ENCODE measurements around the gene APOC3. TPM values are rescaled to one million over a fixed set of nuclear protein-coding genes. Genes with fewer than 3 reads are reported as not detected.
A peak's percentile ranks its signal among the peaks of the same experiment; 100 is the strongest.

Gene APOC3
- total and polyA plus RNA-seq, 9 of the 15 experiments (the other 6 are each of a cell fraction or from before 2014, with no cell fraction given): 1.1 TPM; not detected in 8

GRCh38 chr11:116791002-116791812, 38.5 kb upstream of the APOC3 start:
- ChIA-PET POLR2A (interaction anchor here (0.7 kb wide), 1 partner anchor 307 kb away, joined by 3 read pairs; no protein-coding TSS in a partner anchor), CTCF (ENCODE audit: low intra/inter-chr PET ratio) (interaction anchor here (1.4 to 2.7 kb wide), 2 partner anchors 315 to 435 kb away, joined by 4 to 11 read pairs; no protein-coding TSS in a partner anchor)
- Histone ChIP-seq H3K79me2 (ENCODE audit: control insufficient read depth, insufficient read depth, low read length) (peaks cover 18% of the 10 kb centered on the region), H3K4me3 (no peak overlapping the region), H4K20me1 (replicated peaks; ENCODE audit: control insufficient read depth, insufficient read depth, low read length) (no peaks in the 10 kb centered on the region), H3K9me3 (replicated peaks; ENCODE audit: control insufficient read depth, insufficient read depth, low read depth, low read length) (no peaks in the 10 kb centered on the region), H3K27ac (ENCODE audit: extremely low read depth, low read depth, low read length) (no peak overlapping the region), H3K9ac (ENCODE audit: insufficient read depth in 1 of 2, low read depth in 2 of 2, low read length in 2 of 2) (peak overlapping the region in 1 of 2 experiments; percentile 65; a peak in 2 of 4 replicates), H3K9me1 (ENCODE audit: control insufficient read depth, insufficient read depth, low read length) (no peaks in the 10 kb centered on the region), H3K4me1 (replicated peaks in 1 of 2; ENCODE audit: control insufficient read depth in 2 of 2, insufficient read depth in 2 of 2, low read length in 2 of 2) (peaks cover 23 to 33% of the 10 kb centered on the region in 2 experiments), H3K36me3 (ENCODE audit: control insufficient read depth, insufficient read depth, low read length) (peaks cover 7% of the 10 kb centered on the region), H3K27me3 (ENCODE audit: control insufficient read depth in 2 of 2, insufficient read depth in 2 of 2, low read length in 2 of 2) (no peaks in the 10 kb centered on the region), H3K4me2 (ENCODE audit: insufficient read depth, low read length) (peak overlapping the region; percentile 45), H2AFZ (ENCODE audit: low read depth, low read length) (peak overlapping the region; percentile 91)
- DNase-seq (ENCODE audit: extremely low read depth in 1 of 4, low spot score in 3 of 4): peak; percentile 84 to 89 (median 85)
- 20% methylated on average over 25 of the region's 31 CpGs for WGBS (ENCODE audit: insufficient coverage, low coverage, missing lambda C conversion rate)
- intact Hi-C loops (cut with micrococcal nuclease) (loop anchor here (1.0 to 5.0 kb wide), 2 partner anchors 315 to 436 kb away; no protein-coding TSS in a partner anchor), in situ Hi-C loops (cut with MboI) (no loop called here)
- FAIRE-seq: peak; percentile 74
- no TSS peak for BruUV-seq (replicated peaks)
- peak; percentile 83 for ATAC-seq
- TF ChIP-seq RBM39 (optimal IDR thresholded peaks at IDR 0.05; ENCODE audit: low read depth, low read length) (no peak), ELF2 (CRISPR knock-in tag; IDR thresholded peaks at IDR 0.05) (0 out of 2 replicates have a peak, but pooled peaks have one; percentile 15), KLF13 (tag; IDR thresholded peaks at IDR 0.05; ENCODE audit: borderline replicate concordance, low read depth) (no peak), NCOA2 (IDR thresholded peaks at IDR 0.05; ENCODE audit: partially characterized antibody in 2 of 2) (no peak), HNRNPK (IDR thresholded peaks at IDR 0.05; ENCODE audit: low read depth, low read length, poor library complexity, severe bottlenecking) (no peak), HLTF (IDR thresholded peaks at IDR 0.05) (no peak), RBFOX2 (IDR thresholded peaks at IDR 0.05; ENCODE audit: low read depth, low read length) (0 out of 2 replicates have a peak, but pooled peaks have one; percentile 20), SRSF3 (IDR thresholded peaks at IDR 0.05; ENCODE audit: insufficient read depth, low read length) (no peak), DEAF1 (CRISPR knock-in tag; IDR thresholded peaks at IDR 0.05) (peak; percentile 35; the same call in 1 of the 2 replicates), YY1 (IDR thresholded peaks at IDR 0.05; ENCODE audit: borderline replicate concordance in 1 of 3, control insufficient read depth in 1 of 3, extremely low read depth in 1 of 3, insufficient read depth in 3 of 3, insufficient read length in 1 of 3, insufficient replicate concordance in 2 of 3, low read depth in 1 of 3, low read length in 2 of 3) (peak in 2 of 3 experiments; percentile 19 to 42), TARDBP (IDR thresholded peaks at IDR 0.05) (no peak), PKNOX1 (IDR thresholded peaks at IDR 0.05) (no peak), ZNF830 (CRISPR knock-in tag; IDR thresholded peaks at IDR 0.05) (no peak), ZNF133 (CRISPR knock-in tag; IDR thresholded peaks at IDR 0.05) (no peak), HNRNPH1 (optimal IDR thresholded peaks at IDR 0.05; ENCODE audit: low read depth, low read length) (no peak), HMGXB4 (CRISPR knock-in tag; IDR thresholded peaks at IDR 0.05) (no peak)

Data from K562 (cell line).